ENCODE results near the gene NFIX. TPM values are rescaled to one million over a fixed set of nuclear protein-coding genes. Genes with fewer than 3 reads are reported as not detected.

Gene NFIX
- total and polyA plus RNA-seq, 9 of the 15 experiments (the other 6 are each of a cell fraction or from before 2014, with no cell fraction given) = 0.28 to 26.8 (median 5.4) TPM

DNA sequence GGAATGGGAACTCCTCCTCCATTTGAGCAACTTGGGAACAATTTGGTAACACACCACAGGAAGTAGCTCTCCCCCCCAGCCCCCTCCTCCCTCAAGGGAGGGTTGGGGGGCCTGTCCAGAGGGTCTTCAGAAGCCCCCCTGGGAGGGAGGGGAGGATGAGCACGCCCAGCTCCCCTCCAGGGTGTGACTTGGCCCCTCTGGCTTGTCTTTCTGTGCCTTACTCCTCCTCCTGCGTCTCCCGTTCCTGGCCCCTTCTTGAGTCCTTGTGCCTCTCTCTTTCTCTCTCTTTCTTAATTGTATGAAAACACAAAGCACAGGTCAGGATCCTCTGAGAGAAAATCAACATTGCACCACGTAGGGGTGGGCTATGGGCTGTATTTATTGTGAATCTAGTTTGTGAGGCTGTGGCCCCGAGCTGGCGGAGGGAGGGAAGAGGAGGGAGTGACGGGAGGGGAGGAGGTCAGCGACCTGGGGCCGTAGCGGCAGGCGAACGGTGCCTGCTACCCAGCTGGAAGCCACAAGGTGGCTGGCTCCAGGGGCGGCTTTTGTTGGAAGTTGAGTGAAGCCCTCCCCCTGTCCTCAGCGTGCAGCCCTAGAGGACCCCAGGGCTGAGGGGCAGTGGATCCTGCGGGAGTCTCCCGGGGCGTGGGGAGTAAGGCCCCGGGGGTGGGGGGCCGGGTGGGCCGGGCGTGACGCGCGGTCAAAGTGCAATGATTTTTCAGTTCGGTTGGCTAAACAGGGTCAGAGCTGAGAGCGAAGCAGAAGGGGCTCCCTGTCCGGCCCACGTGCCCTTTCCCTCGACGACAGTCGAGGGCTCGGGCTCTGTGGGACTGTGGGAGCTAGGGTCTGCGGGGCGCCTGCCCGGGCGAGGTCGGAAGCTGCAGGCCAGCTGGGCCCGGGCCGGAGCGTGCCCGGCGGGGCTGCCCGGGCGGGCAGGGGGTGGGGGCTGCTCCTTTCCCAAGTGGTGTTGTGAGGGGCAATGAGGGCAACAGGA lies 101.0 kb downstream of the NFIX start (continued):
- TF ChIP-seq, protein P1, sequence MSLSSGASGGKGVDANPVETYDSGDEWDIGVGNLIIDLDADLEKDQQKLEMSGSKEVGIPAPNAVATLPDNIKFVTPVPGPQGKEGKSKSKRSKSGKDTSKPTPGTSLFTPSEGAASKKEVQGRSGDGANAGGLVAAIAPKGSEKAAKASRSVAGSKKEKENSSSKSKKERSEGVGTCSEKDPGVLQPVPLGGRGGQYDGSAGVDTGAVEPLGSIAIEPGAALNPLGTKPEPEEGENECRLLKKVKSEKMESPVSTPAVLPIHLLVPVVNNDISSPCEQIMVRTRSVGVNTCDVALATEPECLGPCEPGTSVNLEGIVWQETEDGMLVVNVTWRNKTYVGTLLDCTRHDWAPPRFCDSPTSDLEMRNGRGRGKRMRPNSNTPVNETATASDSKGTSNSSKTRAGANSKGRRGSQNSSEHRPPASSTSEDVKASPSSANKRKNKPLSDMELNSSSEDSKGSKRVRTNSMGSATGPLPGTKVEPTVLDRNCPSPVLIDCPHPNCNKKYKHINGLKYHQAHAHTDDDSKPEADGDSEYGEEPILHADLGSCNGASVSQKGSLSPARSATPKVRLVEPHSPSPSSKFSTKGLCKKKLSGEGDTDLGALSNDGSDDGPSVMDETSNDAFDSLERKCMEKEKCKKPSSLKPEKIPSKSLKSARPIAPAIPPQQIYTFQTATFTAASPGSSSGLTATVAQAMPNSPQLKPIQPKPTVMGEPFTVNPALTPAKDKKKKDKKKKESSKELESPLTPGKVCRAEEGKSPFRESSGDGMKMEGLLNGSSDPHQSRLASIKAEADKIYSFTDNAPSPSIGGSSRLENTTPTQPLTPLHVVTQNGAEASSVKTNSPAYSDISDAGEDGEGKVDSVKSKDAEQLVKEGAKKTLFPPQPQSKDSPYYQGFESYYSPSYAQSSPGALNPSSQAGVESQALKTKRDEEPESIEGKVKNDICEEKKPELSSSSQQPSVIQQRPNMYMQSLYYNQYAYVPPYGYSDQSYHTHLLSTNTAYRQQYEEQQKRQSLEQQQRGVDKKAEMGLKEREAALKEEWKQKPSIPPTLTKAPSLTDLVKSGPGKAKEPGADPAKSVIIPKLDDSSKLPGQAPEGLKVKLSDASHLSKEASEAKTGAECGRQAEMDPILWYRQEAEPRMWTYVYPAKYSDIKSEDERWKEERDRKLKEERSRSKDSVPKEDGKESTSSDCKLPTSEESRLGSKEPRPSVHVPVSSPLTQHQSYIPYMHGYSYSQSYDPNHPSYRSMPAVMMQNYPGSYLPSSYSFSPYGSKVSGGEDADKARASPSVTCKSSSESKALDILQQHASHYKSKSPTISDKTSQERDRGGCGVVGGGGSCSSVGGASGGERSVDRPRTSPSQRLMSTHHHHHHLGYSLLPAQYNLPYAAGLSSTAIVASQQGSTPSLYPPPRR (CRISPR knock-in tag; IDR thresholded peaks at IDR 0.05; ENCODE audit: borderline replicate concordance) = no peak
- TF ChIP-seq, protein P2, sequence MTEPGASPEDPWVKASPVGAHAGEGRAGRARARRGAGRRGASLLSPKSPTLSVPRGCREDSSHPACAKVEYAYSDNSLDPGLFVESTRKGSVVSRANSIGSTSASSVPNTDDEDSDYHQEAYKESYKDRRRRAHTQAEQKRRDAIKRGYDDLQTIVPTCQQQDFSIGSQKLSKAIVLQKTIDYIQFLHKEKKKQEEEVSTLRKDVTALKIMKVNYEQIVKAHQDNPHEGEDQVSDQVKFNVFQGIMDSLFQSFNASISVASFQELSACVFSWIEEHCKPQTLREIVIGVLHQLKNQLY (CRISPR knock-in tag; conservative IDR thresholded peaks at IDR 0.05) = 0 out of 4 replicates have a peak, but pooled peaks of 1 of the 2 experiments have one; percentile 21
- TF ChIP-seq ZNF830 (CRISPR knock-in tag; IDR thresholded peaks at IDR 0.05) (peak; percentile 57; the same call in 1 of the 2 replicates), TEAD2 (tag; IDR thresholded peaks at IDR 0.05) (no peak), MAFK (IDR thresholded peaks at IDR 0.05; ENCODE audit: low read length) (no peak), ZNF707 (CRISPR knock-in tag; conservative IDR thresholded peaks at IDR 0.05) (no peak), MCM7 (IDR thresholded peaks at IDR 0.05) (no peak), ILF3 (IDR thresholded peaks at IDR 0.05; ENCODE audit: borderline replicate concordance) (0 out of 2 replicates have a peak, but pooled peaks have one; percentile 21), PURB (CRISPR knock-in tag; IDR thresholded peaks at IDR 0.05; ENCODE audit: low read depth) (no peak), ZFP1 (CRISPR knock-in tag; IDR thresholded peaks at IDR 0.05) (no peak), FOXK1 (CRISPR knock-in tag; IDR thresholded peaks at IDR 0.05; ENCODE audit: borderline replicate concordance) (no peak)
- TF ChIP-seq, protein P3, sequence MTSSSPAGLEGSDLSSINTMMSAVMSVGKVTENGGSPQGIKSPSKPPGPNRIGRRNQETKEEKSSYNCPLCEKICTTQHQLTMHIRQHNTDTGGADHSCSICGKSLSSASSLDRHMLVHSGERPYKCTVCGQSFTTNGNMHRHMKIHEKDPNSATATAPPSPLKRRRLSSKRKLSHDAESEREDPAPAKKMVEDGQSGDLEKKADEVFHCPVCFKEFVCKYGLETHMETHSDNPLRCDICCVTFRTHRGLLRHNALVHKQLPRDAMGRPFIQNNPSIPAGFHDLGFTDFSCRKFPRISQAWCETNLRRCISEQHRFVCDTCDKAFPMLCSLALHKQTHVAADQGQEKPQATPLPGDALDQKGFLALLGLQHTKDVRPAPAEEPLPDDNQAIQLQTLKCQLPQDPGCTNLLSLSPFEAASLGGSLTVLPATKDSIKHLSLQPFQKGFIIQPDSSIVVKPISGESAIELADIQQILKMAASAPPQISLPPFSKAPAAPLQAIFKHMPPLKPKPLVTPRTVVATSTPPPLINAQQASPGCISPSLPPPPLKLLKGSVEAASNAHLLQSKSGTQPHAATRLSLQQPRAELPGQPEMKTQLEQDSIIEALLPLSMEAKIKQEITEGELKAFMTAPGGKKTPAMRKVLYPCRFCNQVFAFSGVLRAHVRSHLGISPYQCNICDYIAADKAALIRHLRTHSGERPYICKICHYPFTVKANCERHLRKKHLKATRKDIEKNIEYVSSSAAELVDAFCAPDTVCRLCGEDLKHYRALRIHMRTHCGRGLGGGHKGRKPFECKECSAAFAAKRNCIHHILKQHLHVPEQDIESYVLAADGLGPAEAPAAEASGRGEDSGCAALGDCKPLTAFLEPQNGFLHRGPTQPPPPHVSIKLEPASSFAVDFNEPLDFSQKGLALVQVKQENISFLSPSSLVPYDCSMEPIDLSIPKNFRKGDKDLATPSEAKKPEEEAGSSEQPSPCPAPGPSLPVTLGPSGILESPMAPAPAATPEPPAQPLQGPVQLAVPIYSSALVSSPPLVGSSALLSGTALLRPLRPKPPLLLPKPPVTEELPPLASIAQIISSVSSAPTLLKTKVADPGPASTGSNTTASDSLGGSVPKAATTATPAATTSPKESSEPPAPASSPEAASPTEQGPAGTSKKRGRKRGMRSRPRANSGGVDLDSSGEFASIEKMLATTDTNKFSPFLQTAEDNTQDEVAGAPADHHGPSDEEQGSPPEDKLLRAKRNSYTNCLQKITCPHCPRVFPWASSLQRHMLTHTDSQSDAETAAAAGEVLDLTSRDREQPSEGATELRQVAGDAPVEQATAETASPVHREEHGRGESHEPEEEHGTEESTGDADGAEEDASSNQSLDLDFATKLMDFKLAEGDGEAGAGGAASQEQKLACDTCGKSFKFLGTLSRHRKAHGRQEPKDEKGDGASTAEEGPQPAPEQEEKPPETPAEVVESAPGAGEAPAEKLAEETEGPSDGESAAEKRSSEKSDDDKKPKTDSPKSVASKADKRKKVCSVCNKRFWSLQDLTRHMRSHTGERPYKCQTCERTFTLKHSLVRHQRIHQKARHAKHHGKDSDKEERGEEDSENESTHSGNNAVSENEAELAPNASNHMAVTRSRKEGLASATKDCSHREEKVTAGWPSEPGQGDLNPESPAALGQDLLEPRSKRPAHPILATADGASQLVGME (CRISPR knock-in tag; IDR thresholded peaks at IDR 0.05) = no peak
